ENCODE results near the gene VBP1.
"Not testable (repeated sequence)": the region's sequence is repeated elsewhere in the genome, so short reads cannot be mapped to it uniquely, and the experiment has no call there.

The VBP1 gene

DNA sequence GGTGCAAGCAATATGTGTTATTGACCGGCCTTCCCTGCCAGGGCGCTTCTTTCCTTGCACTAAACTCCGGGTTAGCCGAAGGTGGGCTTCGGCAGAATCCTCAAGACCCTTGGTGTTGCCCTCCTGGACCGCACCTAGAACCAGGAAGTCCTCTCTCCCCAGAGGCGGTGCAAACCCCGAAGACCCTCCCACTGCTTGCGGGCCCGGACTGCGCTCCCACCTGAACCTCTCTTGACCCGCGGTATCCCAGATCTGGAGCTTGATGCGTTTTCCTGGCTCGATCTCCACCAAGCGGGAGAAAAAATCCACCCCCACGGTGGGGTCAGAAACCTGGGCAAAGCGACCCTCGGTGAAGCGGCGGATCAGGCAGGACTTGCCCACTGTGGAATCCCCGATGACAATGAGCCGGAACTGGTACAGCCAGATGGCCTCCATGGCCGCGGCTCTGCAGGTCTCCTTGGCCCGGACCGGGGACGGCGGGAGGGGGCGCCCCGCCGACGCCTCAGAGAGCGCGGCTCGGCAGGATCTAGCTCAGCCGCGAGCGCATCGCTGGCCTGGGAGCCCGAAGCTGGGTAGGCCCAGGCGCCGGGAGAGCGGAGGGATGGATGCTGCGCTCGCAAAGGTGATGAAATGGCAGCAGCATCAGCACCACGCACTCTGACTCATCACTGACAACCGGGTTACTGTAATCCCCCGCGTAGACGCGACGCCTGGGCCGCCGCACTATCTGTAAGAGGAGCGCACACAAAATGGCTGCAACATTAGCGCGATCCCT lies 47.8 kb downstream of the VBP1 start, which contains the start of gene RAB39B:
Gene RAB39B (minus strand): TSS at position 638 of the 775 bp plus-strand sequence. CDS start 203 bp downstream, at position 435.
- Histone ChIP-seq H2AK5ac (ENCODE audit: low read length) (no peak within 1 kb of the TSS), H2BK120ac (ENCODE audit: insufficient read depth, low read length, poor library complexity) (no peak within 1 kb of the TSS)
- no CpG with 5 or more reads among the region's 58 CpGs for WGBS (ENCODE audit: extremely low coverage, insufficient coverage, insufficient read length)

GRCh38 chrX:155266439-155266838 lies 50.2 kb downstream of the VBP1 start:
- Histone ChIP-seq H3K27ac (ENCODE audit: low read depth, low read length) (no peak overlapping the region), H2BK12ac (ENCODE audit: low read length) (no peak overlapping the region), H3K4me3 (ENCODE audit: low read depth, low read length) (no peak overlapping the region), H3K18ac (ENCODE audit: low read length) (no peak overlapping the region), H3K4me2 (ENCODE audit: low read length) (no peak overlapping the region), H2AFZ (ENCODE audit: insufficient read depth, low read length, poor library complexity) (no peak overlapping the region), H3K23ac (ENCODE audit: low read length) (no peak overlapping the region), H3K79me2 (ENCODE audit: control insufficient read depth, insufficient read depth, low read length, poor library complexity) (no peaks in the 10 kb centered on the region), H2BK120ac (ENCODE audit: insufficient read depth, low read length, poor library complexity) (no peak overlapping the region), H3K14ac (ENCODE audit: low read length) (no peak overlapping the region), H3K4ac (ENCODE audit: low read depth, low read length) (no peak overlapping the region), H4K91ac (ENCODE audit: low read depth, low read length) (no peak overlapping the region), H3K79me1 (ENCODE audit: low read length) (no peaks in the 10 kb centered on the region), H4K12ac (ENCODE audit: low read depth, low read length) (no peak overlapping the region), H2BK5ac (ENCODE audit: low read depth, low read length, poor library complexity) (no peak overlapping the region), H3K36me3 (ENCODE audit: control insufficient read depth in 1 of 2, insufficient read depth in 2 of 2, low read length in 2 of 2) (no peaks in the 10 kb centered on the region), H2AK5ac (ENCODE audit: low read length) (no peak overlapping the region), H3K4me1 (ENCODE audit: control insufficient read depth in 1 of 2, insufficient read depth in 2 of 2, low read length in 2 of 2) (peaks cover 0 to 2% of the 10 kb centered on the region in 2 experiments), H3K9ac (ENCODE audit: low read length) (no peak overlapping the region), H3K9me3 (ENCODE audit: insufficient read depth, low read depth, low read length) (no peaks in the 10 kb centered on the region), H3K27me3 (ENCODE audit: insufficient read depth, low read length) (no peaks in the 10 kb centered on the region), H4K8ac (ENCODE audit: low read depth, low read length) (no peak overlapping the region)
- WGBS (ENCODE audit: extremely low coverage, insufficient coverage, insufficient read length), result no CpG with 5 or more reads among the region's 1 CpG
- no peak for DNase-seq

More for the DNA sequence above, 47.8 kb downstream of the VBP1 start, which contains the start of gene RAB39B:
- Histone ChIP-seq H2BK5ac (ENCODE audit: low read depth, low read length, poor library complexity) (no peak within 1 kb of the TSS), H3K4ac (ENCODE audit: low read depth, low read length) (no peak within 1 kb of the TSS), H2BK12ac (ENCODE audit: low read length) (no peak within 1 kb of the TSS), H3K27ac (ENCODE audit: low read depth, low read length) (no peak within 1 kb of the TSS), H4K12ac (ENCODE audit: low read depth, low read length) (peak within 1 kb of the TSS; percentile 62), H3K27me3 (ENCODE audit: insufficient read depth, low read length) (no peaks in the 10 kb centered on the region), H2AFZ (ENCODE audit: insufficient read depth, low read length, poor library complexity) (peak within 1 kb of the TSS; percentile 70), H3K9ac (ENCODE audit: low read length) (no peak within 1 kb of the TSS), H3K14ac (ENCODE audit: low read length) (no peak within 1 kb of the TSS), H3K79me2 (ENCODE audit: control insufficient read depth, insufficient read depth, low read length, poor library complexity) (no peaks in the 10 kb centered on the region), H3K9me3 (ENCODE audit: insufficient read depth, low read depth, low read length) (no peaks in the 10 kb centered on the region), H3K4me3 (ENCODE audit: low read depth, low read length) (peak within 1 kb of the TSS; percentile 57), H3K4me1 (ENCODE audit: control insufficient read depth in 1 of 2, insufficient read depth in 2 of 2, low read length in 2 of 2) (peaks cover 0 to 2% of the 10 kb centered on the region in 2 experiments), H3K23ac (ENCODE audit: low read length) (no peak within 1 kb of the TSS), H4K91ac (ENCODE audit: low read depth, low read length) (no peak within 1 kb of the TSS), H3K79me1 (ENCODE audit: low read length) (no peaks in the 10 kb centered on the region), H3K18ac (ENCODE audit: low read length) (no peak within 1 kb of the TSS), H4K8ac (ENCODE audit: low read depth, low read length) (no peak within 1 kb of the TSS), H3K4me2 (ENCODE audit: low read length) (peak within 1 kb of the TSS; percentile 68), H3K36me3 (ENCODE audit: control insufficient read depth in 1 of 2, insufficient read depth in 2 of 2, low read length in 2 of 2) (no peaks in the 10 kb centered on the region)
- peak; percentile 14 to 36 for DNase-seq

GRCh38 chrX:155267995-155268394 lies 51.7 kb downstream of the VBP1 start:
- H2AFZ ChIP-seq (ENCODE audit: insufficient read depth, low read length, poor library complexity); H3K18ac ChIP-seq (ENCODE audit: low read length); H3K23ac ChIP-seq (ENCODE audit: low read length); H3K79me2 ChIP-seq (ENCODE audit: control insufficient read depth, insufficient read depth, low read length, poor library complexity); H3K27ac ChIP-seq (ENCODE audit: low read depth, low read length); H4K91ac ChIP-seq (ENCODE audit: low read depth, low read length); H3K4me1 ChIP-seq (ENCODE audit: control insufficient read depth in 1 of 2, insufficient read depth in 2 of 2, low read length in 2 of 2); H3K9me3 ChIP-seq (ENCODE audit: insufficient read depth, low read depth, low read length); H3K14ac ChIP-seq (ENCODE audit: low read length); H3K9ac ChIP-seq (ENCODE audit: low read length); H2BK12ac ChIP-seq (ENCODE audit: low read length); H4K8ac ChIP-seq (ENCODE audit: low read depth, low read length); H3K79me1 ChIP-seq (ENCODE audit: low read length); H4K12ac ChIP-seq (ENCODE audit: low read depth, low read length); H3K4me2 ChIP-seq (ENCODE audit: low read length); H3K27me3 ChIP-seq (ENCODE audit: insufficient read depth, low read length); H2AK5ac ChIP-seq (ENCODE audit: low read length); DNase-seq; H3K4ac ChIP-seq (ENCODE audit: low read depth, low read length); H2BK120ac ChIP-seq (ENCODE audit: insufficient read depth, low read length, poor library complexity); H3K36me3 ChIP-seq (ENCODE audit: control insufficient read depth in 1 of 2, insufficient read depth in 2 of 2, low read length in 2 of 2); H2BK5ac ChIP-seq (ENCODE audit: low read depth, low read length, poor library complexity); H3K4me3 ChIP-seq (ENCODE audit: low read depth, low read length): not testable (repeated sequence)
- no CpG with 5 or more reads among the region's 1 CpG for WGBS (ENCODE audit: extremely low coverage, insufficient coverage, insufficient read length)

DNA sequence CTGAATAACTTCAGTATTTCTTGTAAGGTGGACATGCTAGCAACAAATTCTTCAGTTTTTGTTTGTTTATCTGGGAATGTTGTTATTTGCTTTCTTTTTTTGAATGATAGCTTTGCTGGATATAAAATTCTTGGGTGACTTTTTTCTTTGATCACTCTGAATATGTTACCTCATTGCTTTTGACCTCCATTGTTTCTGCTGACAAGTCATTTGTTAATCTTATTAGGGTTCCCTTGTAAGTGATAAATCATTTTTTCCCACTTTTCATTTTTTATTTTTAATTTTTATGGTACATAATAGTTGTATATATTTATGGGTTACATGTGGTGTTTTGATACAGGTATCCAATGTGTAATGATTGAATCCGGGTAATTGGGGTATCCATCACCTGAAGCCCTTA lies 54.7 kb downstream of the VBP1 start:
- H2BK120ac ChIP-seq (ENCODE audit: insufficient read depth, low read length, poor library complexity), result no peak overlapping the region
- no peak overlapping the region for H3K14ac ChIP-seq (ENCODE audit: low read length)
- no peak for DNase-seq
- no peaks in the 10 kb centered on the region for H3K27me3 ChIP-seq (ENCODE audit: insufficient read depth, low read length)
- H3K4me3 ChIP-seq (ENCODE audit: low read depth, low read length), result no peak overlapping the region
- no peak overlapping the region for H4K8ac ChIP-seq (ENCODE audit: low read depth, low read length)
- no peak overlapping the region for H3K4me2 ChIP-seq (ENCODE audit: low read length)
- no peak overlapping the region for H3K27ac ChIP-seq (ENCODE audit: low read depth, low read length)
- H4K91ac ChIP-seq (ENCODE audit: low read depth, low read length), result no peak overlapping the region
- no peaks in the 10 kb centered on the region for H3K79me2 ChIP-seq (ENCODE audit: control insufficient read depth, insufficient read depth, low read length, poor library complexity)
- no peak overlapping the region for H2BK5ac ChIP-seq (ENCODE audit: low read depth, low read length, poor library complexity)
- no peaks in the 10 kb centered on the region for H3K4me1 ChIP-seq (ENCODE audit: control insufficient read depth in 1 of 2, insufficient read depth in 2 of 2, low read length in 2 of 2)
- no CpG with 5 or more reads among the region's 1 CpG for WGBS (ENCODE audit: extremely low coverage, insufficient coverage, insufficient read length)
- no peaks in the 10 kb centered on the region for H3K9me3 ChIP-seq (ENCODE audit: insufficient read depth, low read depth, low read length)
- no peaks in the 10 kb centered on the region for H3K36me3 ChIP-seq (ENCODE audit: control insufficient read depth in 1 of 2, insufficient read depth in 2 of 2, low read length in 2 of 2)
- no peak overlapping the region for H3K9ac ChIP-seq (ENCODE audit: low read length)
- H3K4ac ChIP-seq (ENCODE audit: low read depth, low read length), result no peak overlapping the region
- no peak overlapping the region for H2AK5ac ChIP-seq (ENCODE audit: low read length)
- no peaks in the 10 kb centered on the region for H3K79me1 ChIP-seq (ENCODE audit: low read length)
- H2BK12ac ChIP-seq (ENCODE audit: low read length), result no peak overlapping the region
- H2AFZ ChIP-seq (ENCODE audit: insufficient read depth, low read length, poor library complexity), result no peak overlapping the region
- H3K18ac ChIP-seq (ENCODE audit: low read length), result no peak overlapping the region
- H4K12ac ChIP-seq (ENCODE audit: low read depth, low read length), result no peak overlapping the region
- H3K23ac ChIP-seq (ENCODE audit: low read length), result no peak overlapping the region
